HUES64 (cell line): ENCODE measurements around the gene GOLM1.
"Not testable (repeated sequence)": the region's sequence is repeated elsewhere in the genome, so short reads cannot be mapped to it uniquely, and the experiment has no call there.

Experiments used
- H3K27ac ChIP-seq: 2 replicates; pipeline ENCODE4 v1.7.0; 2013; ENCODE audit warnings: low read depth, low read length, inconsistent platforms
- H3K27me3 ChIP-seq: 2 replicates; pipeline ENCODE4 v1.6.1; 2013; ENCODE audit warnings: mild to moderate bottlenecking, low read length; ENCODE audit not compliant: insufficient read depth
- H3K36me3 ChIP-seq: 2 replicates; pipeline ENCODE4 v1.6.1; 2013; ENCODE audit warnings: mild to moderate bottlenecking, low read length; ENCODE audit not compliant: insufficient read depth
- H3K4me1 ChIP-seq: 2 replicates; pipeline ENCODE4 v1.6.1; 2013; ENCODE audit warnings: mild to moderate bottlenecking, low read length, moderate library complexity; ENCODE audit not compliant: insufficient read depth
- H3K4me3 ChIP-seq: 2 replicates; pipeline ENCODE4 v1.5.1; 2013; ENCODE audit warnings: mild to moderate bottlenecking, low read length, moderate library complexity
- H3K9ac ChIP-seq: 2 replicates; pipeline ENCODE4 v1.6.1; 2013; ENCODE audit warnings: mild to moderate bottlenecking, low read depth, low read length
- H3K9me3 ChIP-seq: 2 replicates; pipeline ENCODE4 v1.6.1; 2013; ENCODE audit warnings: low read depth, low read length; ENCODE audit not compliant: insufficient read depth
- WGBS: fragments of 150-250, 120-280 bp; methylation state at CpG from one replicate; pipeline ENCODE4 v1.1.7; 2013; ENCODE audit warnings: missing lambda C conversion rate; 5-methylcytosine and 5-hydroxymethylcytosine counted together

Gene GOLM1

GRCh38 chr9:86061972-86062739 is 37.2 kb downstream of the GOLM1 start:
- no peaks in the 10 kb centered on the region for H3K27me3 ChIP-seq
- H3K9ac ChIP-seq: no peak overlapping the region
- H3K27ac ChIP-seq: no peak overlapping the region
- H3K4me3 ChIP-seq: no peak overlapping the region
- 92% methylated on average over 11 of the region's 11 CpGs for WGBS
- no peaks in the 10 kb centered on the region for H3K9me3 ChIP-seq
- H3K36me3 ChIP-seq: 0 out of 2 replicates have a peak, but pooled peaks cover 2% of the 10 kb centered on the region
- H3K4me1 ChIP-seq: peaks cover 5% of the 10 kb centered on the region; the same call in 1 of the 2 replicates

- H3K27me3 ChIP-seq: no peaks in the 10 kb centered on the region
- 94% methylated on average over 13 of the region's 13 CpGs for WGBS
- peaks cover 2% of the 10 kb centered on the region; the same call in 1 of the 2 replicates for H3K36me3 ChIP-seq
- H3K4me3 ChIP-seq: no peak overlapping the region
- no peaks in the 10 kb centered on the region for H3K4me1 ChIP-seq
- no peak overlapping the region for H3K9ac ChIP-seq
- H3K9me3 ChIP-seq: no peaks in the 10 kb centered on the region
- H3K27ac ChIP-seq: no peak overlapping the region
Measured at GRCh38 chr9:86057491-86057890, 41.9 kb downstream of the GOLM1 start.

DNA sequence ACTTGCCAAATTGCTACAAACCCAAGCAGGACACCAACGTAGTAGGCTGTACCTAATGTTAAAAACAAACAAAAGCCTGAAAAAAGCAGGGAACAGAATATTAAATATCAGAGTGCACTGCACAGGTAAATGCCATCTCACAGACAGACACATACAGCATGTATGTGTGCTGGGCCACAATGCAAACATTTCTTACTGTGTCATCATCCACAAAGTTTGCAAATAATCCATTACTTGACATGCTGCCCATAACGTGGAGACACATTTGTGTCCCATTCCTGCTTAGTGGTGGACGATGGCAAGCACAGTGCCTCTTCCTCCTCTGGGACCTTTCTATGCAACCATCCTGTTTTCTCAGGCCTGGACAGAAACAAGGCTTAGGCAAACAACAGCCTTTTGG is 44.7 kb downstream of the GOLM1 start:
- 94% methylated on average over 3 of the region's 3 CpGs for WGBS
- H3K36me3 ChIP-seq: no peaks in the 10 kb centered on the region; the same call in 1 of the 2 replicates
- H3K27ac ChIP-seq: no peak overlapping the region
- H3K27me3 ChIP-seq: no peaks in the 10 kb centered on the region
- H3K4me1 ChIP-seq: no peaks in the 10 kb centered on the region
- no peaks in the 10 kb centered on the region for H3K9me3 ChIP-seq
- no peak overlapping the region for H3K4me3 ChIP-seq
- no peak overlapping the region for H3K9ac ChIP-seq

DNA sequence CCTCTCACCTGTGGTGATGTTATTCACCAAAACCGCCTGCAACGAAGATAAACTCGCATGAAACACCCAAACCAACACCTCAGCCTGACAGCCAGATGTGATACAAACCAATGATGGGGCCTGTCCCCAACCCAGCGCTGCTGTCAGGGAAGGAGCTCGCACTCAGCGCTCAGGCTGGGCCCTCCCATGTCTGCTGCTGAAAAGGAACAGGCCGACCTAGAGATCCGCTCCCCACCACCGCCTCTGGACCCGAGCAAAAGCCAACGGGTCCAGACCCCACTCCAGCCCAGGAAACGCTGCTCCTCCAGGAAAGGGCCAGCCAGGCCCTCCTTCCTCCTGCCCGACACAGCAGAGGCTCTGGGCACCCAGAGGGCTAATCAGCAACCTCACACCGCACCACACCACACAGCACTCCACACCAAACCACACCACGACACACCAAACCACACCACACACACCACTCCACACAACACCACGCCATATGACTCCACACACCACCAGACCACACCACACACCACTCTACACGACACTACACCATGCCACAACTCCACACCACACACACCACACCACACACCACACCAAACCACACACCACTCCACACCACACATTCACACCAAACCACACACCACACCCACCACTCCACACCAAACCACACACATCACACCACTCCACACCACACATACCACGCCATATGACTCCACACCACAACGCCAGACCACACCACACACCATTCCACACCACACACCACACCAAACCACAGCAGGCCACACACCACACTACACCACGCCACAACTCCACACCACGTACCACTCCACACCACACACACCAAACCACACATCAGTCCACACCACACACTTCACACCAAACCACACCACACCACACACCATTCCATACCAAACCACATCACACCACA is 46.5 kb downstream of the GOLM1 start:
- Histone ChIP-seq H3K27me3 (no peaks in the 10 kb centered on the region), H3K9ac (no peak overlapping the region)
- WGBS: 91% methylated on average over 21 of the region's 21 CpGs

DNA sequence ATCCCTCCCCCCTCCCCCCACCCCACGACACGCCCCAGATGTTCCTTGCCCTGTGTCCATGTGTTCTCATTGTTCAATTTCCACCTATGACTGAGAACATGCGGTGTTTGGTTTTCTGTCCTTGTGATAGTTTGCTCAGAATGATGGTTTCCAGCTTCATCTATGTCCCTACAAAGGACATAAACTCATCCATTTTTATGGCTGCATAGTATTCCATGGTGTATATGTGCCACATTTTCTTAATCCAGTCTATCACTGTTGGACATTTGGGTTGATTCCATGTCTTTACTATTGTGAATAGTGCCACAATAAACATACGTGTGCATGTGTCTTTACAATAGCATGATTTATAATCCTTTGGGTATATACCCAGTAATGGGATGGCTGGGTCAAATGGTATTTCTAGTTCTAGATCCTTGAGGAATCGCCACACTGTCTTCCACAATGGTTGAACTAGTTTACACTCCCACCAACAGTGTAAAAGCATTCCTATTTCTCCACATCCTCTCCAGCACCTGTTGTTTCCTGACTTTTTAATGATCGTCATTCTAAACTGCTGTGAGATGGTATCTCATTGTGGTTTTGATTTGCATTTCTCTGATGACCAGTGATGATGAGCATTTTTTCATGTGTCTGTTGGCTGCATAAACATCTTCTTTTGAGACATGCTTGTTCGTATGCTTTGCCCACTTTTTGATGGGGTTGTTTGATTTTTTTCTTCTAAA is 51.2 kb downstream of the GOLM1 start:
- not testable (repeated sequence) for H3K4me1 ChIP-seq, H3K4me3 ChIP-seq, H3K9ac ChIP-seq, H3K27ac ChIP-seq, H3K9me3 ChIP-seq, H3K27me3 ChIP-seq
- 90% methylated on average over 4 of the region's 7 CpGs for WGBS
- H3K36me3 ChIP-seq: peaks cover 11% of the 10 kb centered on the region; the same call in 1 of the 2 replicates

More for the DNA sequence above, 46.5 kb downstream of the GOLM1 start:
- no peaks in the 10 kb centered on the region; the same call in 1 of the 2 replicates for H3K36me3 ChIP-seq
- H3K4me1 ChIP-seq: no peaks in the 10 kb centered on the region
- no peak overlapping the region for H3K4me3 ChIP-seq
- no peak overlapping the region for H3K27ac ChIP-seq
- H3K9me3 ChIP-seq: no peaks in the 10 kb centered on the region

- Histone ChIP-seq H3K27ac (no peak overlapping the region), H3K36me3 (peaks cover 11% of the 10 kb centered on the region; the same call in 1 of the 2 replicates), H3K9me3 (no peaks in the 10 kb centered on the region), H3K4me3 (no peak overlapping the region), H3K4me1 (no peaks in the 10 kb centered on the region), H3K9ac (no peak overlapping the region), H3K27me3 (no peaks in the 10 kb centered on the region)
- whole genome bisulfite sequencing: 96% methylated on average over 13 of the region's 13 CpGs
Measured at GRCh38 chr9:86047361-86047760, 52.0 kb downstream of the GOLM1 start.

- H3K27ac ChIP-seq: no peak overlapping the region
- no peak overlapping the region for H3K9ac ChIP-seq
- H3K9me3 ChIP-seq: no peaks in the 10 kb centered on the region
- no peaks in the 10 kb centered on the region for H3K4me1 ChIP-seq
- H3K36me3 ChIP-seq: peaks cover 11% of the 10 kb centered on the region; the same call in 1 of the 2 replicates
- no peaks in the 10 kb centered on the region for H3K27me3 ChIP-seq
- 93% methylated on average over 8 of the region's 8 CpGs for WGBS
- no peak overlapping the region for H3K4me3 ChIP-seq
Measured at GRCh38 chr9:86046930-86047341, 52.4 kb downstream of the GOLM1 start.

DNA sequence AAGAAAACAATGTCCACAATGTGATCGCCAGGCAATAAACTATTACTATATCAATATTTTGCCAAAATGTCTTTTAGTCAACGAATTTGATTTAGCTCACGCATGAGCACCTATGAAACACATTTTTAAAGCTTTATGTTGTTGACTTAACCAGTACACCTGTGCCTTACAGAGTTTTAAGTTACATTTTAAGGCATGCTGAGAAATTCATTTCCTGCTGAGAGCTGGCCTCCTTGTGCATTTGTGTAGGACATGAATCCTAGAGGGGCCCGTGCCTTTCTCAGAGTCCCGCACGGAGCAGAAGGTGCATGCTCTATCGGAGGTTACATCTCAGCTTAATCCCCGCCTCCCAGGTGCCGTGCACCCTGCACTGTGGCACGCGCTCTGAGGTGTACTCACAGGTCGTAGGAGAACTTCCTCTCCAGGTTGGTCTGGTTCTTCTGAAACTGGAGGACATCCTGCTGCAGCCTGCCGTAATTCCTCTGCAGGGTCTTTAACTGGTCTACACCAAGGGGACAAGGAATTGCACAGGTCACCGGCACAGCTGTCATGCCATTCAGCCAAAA is 53.2 kb downstream of the GOLM1 start:
- no peak overlapping the region for H3K9ac ChIP-seq
- H3K36me3 ChIP-seq: peaks cover 11% of the 10 kb centered on the region; the same call in 1 of the 2 replicates
- H3K4me3 ChIP-seq: no peak overlapping the region
- H3K4me1 ChIP-seq: no peaks in the 10 kb centered on the region
- no peaks in the 10 kb centered on the region for H3K9me3 ChIP-seq
- H3K27me3 ChIP-seq: no peaks in the 10 kb centered on the region
- no peak overlapping the region for H3K27ac ChIP-seq
- 93% methylated on average over 14 of the region's 14 CpGs for WGBS

- WGBS: 100% methylated on average over 1 of the region's 6 CpGs
- Histone ChIP-seq H3K4me3 (no peak overlapping the region), H3K27ac (no peak overlapping the region)
Measured at GRCh38 chr9:86045654-86046053, 53.7 kb downstream of the GOLM1 start.

DNA sequence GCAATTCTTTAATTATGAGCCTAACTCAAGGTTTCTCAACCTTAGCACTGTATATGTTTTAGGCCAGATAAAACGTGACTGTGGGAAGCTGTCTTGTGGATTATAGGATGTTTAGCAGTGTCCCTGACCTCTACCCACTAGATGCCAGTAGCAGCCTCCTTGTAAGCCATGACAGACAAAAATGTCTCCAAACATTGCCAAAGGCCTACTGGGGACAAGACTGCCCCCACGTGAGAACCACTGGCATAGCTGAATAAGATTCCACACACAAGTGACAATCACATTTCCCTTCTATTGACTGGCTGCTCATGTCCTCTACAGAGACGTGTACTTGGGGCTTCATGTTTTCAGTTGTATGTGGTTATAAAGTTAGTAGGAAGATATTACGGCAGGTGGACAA is 55.4 kb downstream of the GOLM1 start:
- Histone ChIP-seq H3K9me3 (no peaks in the 10 kb centered on the region), H3K4me3 (no peak overlapping the region), H3K36me3 (peaks cover 16% of the 10 kb centered on the region; the same call in 1 of the 2 replicates), H3K9ac (no peak overlapping the region), H3K4me1 (no peaks in the 10 kb centered on the region), H3K27ac (no peak overlapping the region), H3K27me3 (no peaks in the 10 kb centered on the region)
- WGBS: 83% methylated on average over 4 of the region's 4 CpGs

More at GRCh38 chr9:86045654-86046053, 53.7 kb downstream of the GOLM1 start:
- H3K27me3 ChIP-seq: no peaks in the 10 kb centered on the region
- H3K36me3 ChIP-seq: peaks cover 11% of the 10 kb centered on the region; the same call in 1 of the 2 replicates
- no peaks in the 10 kb centered on the region for H3K9me3 ChIP-seq
- H3K4me1 ChIP-seq: no peaks in the 10 kb centered on the region
- no peak overlapping the region for H3K9ac ChIP-seq
